ENCODE measurements around the gene FYTTD1. TPM values are rescaled to one million over a fixed set of nuclear protein-coding genes. Genes with fewer than 3 reads are reported as not detected.

FYTTD1 gene
- total RNA-seq, 1 experiment from 2014 or later: 23.7 TPM

DNA sequence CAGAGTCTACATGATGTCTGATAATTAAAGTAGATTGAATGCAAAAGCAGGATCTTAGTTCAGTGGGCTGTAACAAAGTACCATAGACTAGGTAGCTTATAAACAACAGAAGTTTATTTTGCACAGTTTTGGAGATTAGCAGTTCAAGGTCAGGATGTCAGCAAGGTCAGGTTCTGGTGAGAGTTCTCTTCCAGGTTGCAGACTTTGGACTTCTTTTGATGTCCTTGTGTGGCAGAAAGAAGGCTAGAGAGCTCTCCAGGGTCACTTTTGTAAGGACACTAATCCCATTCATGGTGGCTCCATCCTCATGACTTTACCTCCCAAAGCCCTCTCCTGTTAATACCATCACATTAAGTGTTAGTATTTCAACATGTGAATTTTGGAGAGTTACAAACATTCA, 12.1 kb downstream of the FYTTD1 start:
- POLR2A ChIA-PET: no interaction called here
- H3K27me3 Mint-ChIP-seq (ENCODE audit: low read depth): no peaks in the 10 kb centered on the region

DNA sequence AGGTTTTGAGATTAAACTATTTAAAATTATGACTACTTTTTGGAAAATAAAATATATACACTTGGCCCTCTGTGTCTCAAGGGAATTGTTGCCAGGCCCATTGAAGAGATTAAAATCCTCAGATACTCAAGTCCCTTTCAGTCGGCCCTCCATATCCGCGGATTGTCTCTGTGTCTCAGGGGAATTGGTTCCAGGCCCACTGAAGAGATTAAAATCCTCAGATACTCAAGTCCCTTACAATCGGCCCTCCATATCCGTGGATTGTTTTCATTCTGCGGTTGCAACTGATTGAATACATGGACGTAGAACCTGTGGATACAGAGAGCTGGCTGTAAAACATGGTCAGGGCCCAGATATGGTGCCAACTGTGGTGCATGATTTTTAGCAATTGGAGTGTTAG, 25.6 kb downstream of the FYTTD1 start:
- Mint-ChIP-seq H3K4me1 (no peaks in the 10 kb centered on the region), H3K4me3 (no peak overlapping the region), H3K9me3 (peaks cover 3% of the 10 kb centered on the region), H3K27ac (no peak overlapping the region), H3K36me3 (peaks cover 37% of the 10 kb centered on the region), H3K27me3 (ENCODE audit: low read depth) (no peaks in the 10 kb centered on the region)
- POLR2A ChIA-PET: interaction anchor here (0.6 kb wide), 1 partner anchor 34 kb away, joined by 3 read pairs; no protein-coding TSS in a partner anchor
- DNase-seq (ENCODE audit: low spot score): no peak
- ATAC-seq: no peak
- TF ChIP-seq, protein P1, sequence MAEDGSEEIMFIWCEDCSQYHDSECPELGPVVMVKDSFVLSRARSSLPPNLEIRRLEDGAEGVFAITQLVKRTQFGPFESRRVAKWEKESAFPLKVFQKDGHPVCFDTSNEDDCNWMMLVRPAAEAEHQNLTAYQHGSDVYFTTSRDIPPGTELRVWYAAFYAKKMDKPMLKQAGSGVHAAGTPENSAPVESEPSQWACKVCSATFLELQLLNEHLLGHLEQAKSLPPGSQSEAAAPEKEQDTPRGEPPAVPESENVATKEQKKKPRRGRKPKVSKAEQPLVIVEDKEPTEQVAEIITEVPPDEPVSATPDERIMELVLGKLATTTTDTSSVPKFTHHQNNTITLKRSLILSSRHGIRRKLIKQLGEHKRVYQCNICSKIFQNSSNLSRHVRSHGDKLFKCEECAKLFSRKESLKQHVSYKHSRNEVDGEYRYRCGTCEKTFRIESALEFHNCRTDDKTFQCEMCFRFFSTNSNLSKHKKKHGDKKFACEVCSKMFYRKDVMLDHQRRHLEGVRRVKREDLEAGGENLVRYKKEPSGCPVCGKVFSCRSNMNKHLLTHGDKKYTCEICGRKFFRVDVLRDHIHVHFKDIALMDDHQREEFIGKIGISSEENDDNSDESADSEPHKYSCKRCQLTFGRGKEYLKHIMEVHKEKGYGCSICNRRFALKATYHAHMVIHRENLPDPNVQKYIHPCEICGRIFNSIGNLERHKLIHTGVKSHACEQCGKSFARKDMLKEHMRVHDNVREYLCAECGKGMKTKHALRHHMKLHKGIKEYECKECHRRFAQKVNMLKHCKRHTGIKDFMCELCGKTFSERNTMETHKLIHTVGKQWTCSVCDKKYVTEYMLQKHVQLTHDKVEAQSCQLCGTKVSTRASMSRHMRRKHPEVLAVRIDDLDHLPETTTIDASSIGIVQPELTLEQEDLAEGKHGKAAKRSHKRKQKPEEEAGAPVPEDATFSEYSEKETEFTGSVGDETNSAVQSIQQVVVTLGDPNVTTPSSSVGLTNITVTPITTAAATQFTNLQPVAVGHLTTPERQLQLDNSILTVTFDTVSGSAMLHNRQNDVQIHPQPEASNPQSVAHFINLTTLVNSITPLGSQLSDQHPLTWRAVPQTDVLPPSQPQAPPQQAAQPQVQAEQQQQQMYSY (CRISPR knock-in tag; IDR thresholded peaks at IDR 0.05): peak; percentile 28; the same call in 1 of the 2 replicates
- TF ChIP-seq, protein P2, sequence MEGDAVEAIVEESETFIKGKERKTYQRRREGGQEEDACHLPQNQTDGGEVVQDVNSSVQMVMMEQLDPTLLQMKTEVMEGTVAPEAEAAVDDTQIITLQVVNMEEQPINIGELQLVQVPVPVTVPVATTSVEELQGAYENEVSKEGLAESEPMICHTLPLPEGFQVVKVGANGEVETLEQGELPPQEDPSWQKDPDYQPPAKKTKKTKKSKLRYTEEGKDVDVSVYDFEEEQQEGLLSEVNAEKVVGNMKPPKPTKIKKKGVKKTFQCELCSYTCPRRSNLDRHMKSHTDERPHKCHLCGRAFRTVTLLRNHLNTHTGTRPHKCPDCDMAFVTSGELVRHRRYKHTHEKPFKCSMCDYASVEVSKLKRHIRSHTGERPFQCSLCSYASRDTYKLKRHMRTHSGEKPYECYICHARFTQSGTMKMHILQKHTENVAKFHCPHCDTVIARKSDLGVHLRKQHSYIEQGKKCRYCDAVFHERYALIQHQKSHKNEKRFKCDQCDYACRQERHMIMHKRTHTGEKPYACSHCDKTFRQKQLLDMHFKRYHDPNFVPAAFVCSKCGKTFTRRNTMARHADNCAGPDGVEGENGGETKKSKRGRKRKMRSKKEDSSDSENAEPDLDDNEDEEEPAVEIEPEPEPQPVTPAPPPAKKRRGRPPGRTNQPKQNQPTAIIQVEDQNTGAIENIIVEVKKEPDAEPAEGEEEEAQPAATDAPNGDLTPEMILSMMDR (IDR thresholded peaks at IDR 0.05): no peak
- CTCF ChIA-PET: no interaction called here

More for the DNA sequence above, 12.1 kb downstream of the FYTTD1 start:
- TF ChIP-seq RORB (CRISPR knock-in tag; IDR thresholded peaks at IDR 0.05) (no peak), ZNF317 (CRISPR knock-in tag; IDR thresholded peaks at IDR 0.05; ENCODE audit: borderline replicate concordance, low read depth) (no peak), CREB1 (CRISPR knock-in tag; IDR thresholded peaks at IDR 0.05) (no peak), SMAD3 (CRISPR knock-in tag; IDR thresholded peaks at IDR 0.05; ENCODE audit: borderline replicate concordance) (no peak), RELA (CRISPR knock-in tag; IDR thresholded peaks at IDR 0.05; ENCODE audit: borderline replicate concordance) (no peak), CBFB (CRISPR knock-in tag; IDR thresholded peaks at IDR 0.05; ENCODE audit: low read depth) (no peak), SOX15 (CRISPR knock-in tag; IDR thresholded peaks at IDR 0.05) (no peak), CREM (CRISPR knock-in tag; IDR thresholded peaks at IDR 0.05) (no peak), KAT7 (CRISPR knock-in tag; IDR thresholded peaks at IDR 0.05; ENCODE audit: borderline replicate concordance) (no peak)
- TF ChIP-seq, protein P3, sequence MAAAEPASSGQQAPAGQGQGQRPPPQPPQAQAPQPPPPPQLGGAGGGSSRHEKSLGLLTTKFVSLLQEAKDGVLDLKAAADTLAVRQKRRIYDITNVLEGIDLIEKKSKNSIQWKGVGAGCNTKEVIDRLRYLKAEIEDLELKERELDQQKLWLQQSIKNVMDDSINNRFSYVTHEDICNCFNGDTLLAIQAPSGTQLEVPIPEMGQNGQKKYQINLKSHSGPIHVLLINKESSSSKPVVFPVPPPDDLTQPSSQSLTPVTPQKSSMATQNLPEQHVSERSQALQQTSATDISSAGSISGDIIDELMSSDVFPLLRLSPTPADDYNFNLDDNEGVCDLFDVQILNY (CRISPR knock-in tag; IDR thresholded peaks at IDR 0.05): no peak
- Mint-ChIP-seq H3K4me1 (no peaks in the 10 kb centered on the region), H3K36me3 (peaks cover 8% of the 10 kb centered on the region), H3K4me3 (no peak overlapping the region), H3K9me3 (no peaks in the 10 kb centered on the region), H3K27ac (no peak overlapping the region)
- CTCF ChIA-PET: no interaction called here
- no peak for DNase-seq (ENCODE audit: low spot score)
- ATAC-seq: no peak

DNA sequence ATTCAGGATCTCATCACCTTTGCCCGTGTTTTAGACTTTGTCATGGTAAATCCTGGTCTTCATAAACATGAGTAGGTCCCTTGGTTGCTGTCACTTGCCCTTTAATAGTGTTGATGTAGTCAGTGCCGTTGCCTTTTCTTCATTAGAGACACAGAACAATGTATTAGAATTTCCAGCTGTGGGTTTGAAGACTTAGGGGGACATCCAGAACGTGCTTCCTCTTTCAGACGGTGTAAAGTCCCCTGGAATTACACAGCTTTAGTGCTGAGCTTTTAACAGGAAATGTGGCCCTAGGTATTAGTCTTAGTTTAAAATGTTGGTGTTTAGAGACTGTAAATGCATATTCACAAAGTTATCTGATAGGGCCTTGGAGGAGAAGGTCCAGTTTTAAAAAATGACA, 32.5 kb downstream of the FYTTD1 start:
- DNase-seq (ENCODE audit: low spot score): no peak
- Mint-ChIP-seq H3K27ac (no peak overlapping the region), H3K9me3 (peaks cover 4% of the 10 kb centered on the region), H3K27me3 (ENCODE audit: low read depth) (no peaks in the 10 kb centered on the region), H3K4me1 (no peaks in the 10 kb centered on the region), H3K36me3 (peaks cover 26% of the 10 kb centered on the region), H3K4me3 (no peak overlapping the region)
- POLR2A ChIA-PET: no interaction called here
- ATAC-seq: no peak
- CTCF ChIA-PET: no interaction called here
- TF ChIP-seq JUN (CRISPR knock-in tag; IDR thresholded peaks at IDR 0.05): no peak
- TF ChIP-seq SP1 (CRISPR knock-in tag; conservative IDR thresholded peaks at IDR 0.05): no peak
- TF ChIP-seq CBFB (CRISPR knock-in tag; IDR thresholded peaks at IDR 0.05; ENCODE audit: low read depth): no peak
- no peak for TF ChIP-seq TP53 (CRISPR knock-in tag; IDR thresholded peaks at IDR 0.05)
